NCI-H524 treated with DMSO at 0.1 percent for 48 hours (cell line): Measurements from ENCODE around the gene SLC10A4.
"Not testable (repeated sequence)": the region's sequence is repeated elsewhere in the genome, so short reads cannot be mapped to it uniquely, and the experiment has no call there.

Experiments used
- DNase-seq: peaks from one replicate; lab custom pipeline; 2025; lab: John Stamatoyannopoulos, UW

The SLC10A4 gene

DNA sequence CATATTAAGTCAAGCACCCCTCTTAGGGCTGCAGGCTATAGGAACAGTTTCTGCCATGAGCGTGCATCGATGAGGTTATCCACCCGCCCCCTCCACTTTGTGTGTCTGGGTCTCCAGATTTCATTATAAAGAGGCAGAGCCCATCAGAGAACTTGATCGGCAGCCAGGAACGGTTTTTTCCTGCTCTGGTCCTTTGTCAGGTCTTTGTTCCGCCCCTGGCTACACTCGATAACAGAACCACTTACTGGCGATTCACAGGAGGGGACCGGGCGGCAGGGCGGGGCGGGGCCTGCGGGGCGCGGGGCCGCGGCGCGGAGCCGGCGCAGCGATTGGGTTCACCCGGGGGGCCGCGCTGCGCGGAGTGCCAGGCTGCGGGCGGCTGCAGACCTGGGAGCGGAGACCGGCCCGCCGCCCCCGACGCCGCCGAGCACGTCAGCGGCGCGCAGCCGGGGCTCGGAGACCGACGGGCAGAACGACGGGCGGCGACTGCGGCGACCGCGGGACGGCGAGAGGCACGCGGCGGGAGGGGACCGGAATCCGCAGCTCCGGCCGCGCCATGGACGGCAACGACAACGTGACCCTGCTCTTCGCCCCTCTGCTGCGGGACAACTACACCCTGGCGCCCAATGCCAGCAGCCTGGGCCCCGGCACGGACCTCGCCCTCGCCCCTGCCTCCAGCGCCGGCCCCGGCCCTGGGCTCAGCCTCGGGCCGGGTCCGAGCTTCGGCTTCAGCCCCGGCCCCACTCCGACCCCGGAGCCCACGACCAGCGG lies at the start of gene SLC10A4:
Gene SLC10A4 (plus strand): TSS at position 338 of the 771 bp plus-strand sequence. CDS start 219 bp downstream, at position 557.
- no peak for DNase-seq

DNA sequence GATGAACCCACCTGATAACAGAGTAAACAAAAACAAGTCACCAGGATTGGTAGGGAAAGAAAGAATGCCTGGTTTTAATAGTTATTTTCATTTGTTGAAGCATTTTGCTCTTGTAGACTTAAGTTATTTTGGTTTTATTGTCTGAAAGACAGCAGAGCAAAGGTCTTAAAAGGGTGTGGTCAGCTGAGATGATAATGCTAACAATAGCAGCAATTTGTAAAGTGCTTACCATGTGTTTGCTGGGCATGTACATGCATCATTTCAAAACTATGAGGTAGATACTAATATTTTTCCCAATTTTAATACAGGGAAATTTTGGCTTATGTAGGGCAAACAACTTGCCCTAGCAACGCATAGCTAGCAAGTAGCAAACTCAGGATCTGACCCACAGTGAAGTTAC lies 46.8 kb upstream of the SLC10A4 start:
- no peak for DNase-seq

DNA sequence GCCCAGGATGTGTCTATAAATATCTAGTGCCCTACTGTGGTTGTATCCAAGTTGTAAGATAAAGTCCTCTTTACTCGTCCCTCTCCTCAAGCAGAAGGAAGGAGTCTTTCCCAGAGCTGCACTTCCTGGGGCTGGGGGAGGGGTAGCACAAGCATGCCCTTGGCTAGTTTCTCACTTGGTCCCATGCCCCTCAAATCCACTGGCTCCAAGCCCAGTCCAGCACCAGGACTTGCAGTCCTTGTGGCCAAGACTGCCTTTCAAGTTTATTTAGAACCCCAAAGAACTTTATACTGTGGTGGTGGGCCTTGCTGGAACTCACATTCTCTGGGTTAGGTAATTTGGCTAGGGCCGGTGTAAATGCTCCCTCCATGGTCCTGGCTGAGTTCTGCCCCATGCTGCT lies 43.2 kb upstream of the SLC10A4 start:
- no peak for DNase-seq

GRCh38 chr4:48440914-48441313 lies 42.2 kb upstream of the SLC10A4 start:
- not testable (repeated sequence) for DNase-seq

GRCh38 chr4:48445704-48446103 lies 37.4 kb upstream of the SLC10A4 start:
- no peak for DNase-seq

- DNase-seq, result no peak
These were observed 36.5 kb upstream of the SLC10A4 start for GRCh38 chr4:48446642-48447041.

GRCh38 chr4:48449151-48449550 lies 34.0 kb upstream of the SLC10A4 start:
- no peak for DNase-seq

GRCh38 chr4:48450740-48451139 lies 32.4 kb upstream of the SLC10A4 start:
- no peak for DNase-seq

DNA sequence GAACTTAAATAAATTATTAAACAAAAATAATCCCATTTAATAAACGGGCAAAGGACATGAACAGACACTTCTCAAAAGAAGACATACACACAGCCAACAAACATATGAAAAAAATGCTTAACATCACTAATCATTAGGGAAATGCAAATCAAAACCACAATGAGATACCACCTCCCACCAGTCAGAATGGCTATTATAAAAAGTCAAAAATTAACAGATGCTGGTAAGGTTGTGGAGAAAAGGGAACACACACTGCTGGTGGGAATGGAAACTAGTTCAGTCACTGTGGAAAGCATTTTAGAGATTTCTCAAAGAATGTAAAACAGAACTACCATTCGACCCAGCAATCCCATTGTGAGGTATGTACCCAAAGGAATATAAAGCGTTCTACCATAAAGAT lies 31.5 kb upstream of the SLC10A4 start:
- DNase-seq, result not testable (repeated sequence)

GRCh38 chr4:48454591-48454990 lies 28.6 kb upstream of the SLC10A4 start:
- no peak for DNase-seq

GRCh38 chr4:48461000-48461399 lies 22.1 kb upstream of the SLC10A4 start:
- DNase-seq, result no peak

DNA sequence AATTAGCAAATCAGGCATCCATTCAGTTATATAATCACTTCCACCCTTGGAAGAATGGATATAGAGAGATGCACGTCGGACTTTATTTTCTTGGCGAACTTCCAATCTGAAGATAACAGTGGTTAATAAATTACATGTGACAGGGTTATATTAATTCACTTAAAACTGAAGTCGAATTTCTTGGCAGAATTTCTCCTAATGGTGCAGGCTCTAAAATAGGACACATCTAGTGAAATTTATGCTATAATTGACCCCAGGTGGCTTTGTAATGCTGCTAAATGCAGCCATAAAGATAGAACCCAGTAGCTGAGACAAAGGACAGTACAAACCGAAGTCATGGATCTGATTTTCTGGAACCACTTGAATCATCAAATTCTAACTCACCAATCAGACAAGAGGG lies 20.8 kb upstream of the SLC10A4 start:
- DNase-seq, result no peak

DNA sequence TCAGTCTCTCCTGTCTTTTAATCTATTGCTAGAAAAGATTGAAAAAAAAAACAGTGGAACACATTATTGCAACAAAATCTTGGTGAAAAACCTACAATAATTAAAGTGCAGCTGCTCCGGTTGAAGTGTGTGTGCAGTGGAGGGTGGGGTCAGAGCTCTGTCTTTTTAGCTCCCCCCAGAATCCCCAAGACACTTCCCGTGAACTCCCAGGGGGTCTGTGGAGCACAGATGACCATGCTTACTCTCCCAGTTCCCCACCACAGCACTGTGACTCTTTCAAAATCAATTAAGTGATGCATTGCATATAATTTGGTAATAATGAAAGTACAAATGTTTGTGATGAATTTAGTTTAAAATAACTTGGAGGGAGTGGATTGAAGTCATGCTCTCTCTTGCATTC lies 15.7 kb upstream of the SLC10A4 start:
- no peak for DNase-seq

GRCh38 chr4:48467891-48468290 lies 15.3 kb upstream of the SLC10A4 start:
- no peak for DNase-seq

- no peak for DNase-seq
These were observed 13.0 kb upstream of the SLC10A4 start for GRCh38 chr4:48470137-48470536.

DNA sequence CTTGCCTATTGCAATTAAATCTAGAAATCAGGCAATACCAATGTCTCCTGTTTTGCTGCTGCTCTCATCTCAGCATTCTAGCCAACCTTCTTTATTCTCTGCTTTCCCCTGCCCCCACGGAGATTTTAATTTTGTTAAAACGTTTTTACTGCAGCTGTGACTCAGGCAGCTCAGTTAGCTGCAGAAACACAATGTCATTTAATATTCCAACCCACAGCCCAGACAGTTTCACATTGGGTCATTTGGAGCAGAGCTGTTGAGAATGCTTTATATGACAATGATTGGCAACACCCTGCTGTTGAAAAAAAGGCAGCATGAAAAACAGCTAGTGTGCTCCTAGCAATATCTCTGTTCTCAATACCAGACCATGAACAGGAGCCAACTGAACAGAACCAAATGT lies 12.6 kb upstream of the SLC10A4 start:
- no peak for DNase-seq

DNA sequence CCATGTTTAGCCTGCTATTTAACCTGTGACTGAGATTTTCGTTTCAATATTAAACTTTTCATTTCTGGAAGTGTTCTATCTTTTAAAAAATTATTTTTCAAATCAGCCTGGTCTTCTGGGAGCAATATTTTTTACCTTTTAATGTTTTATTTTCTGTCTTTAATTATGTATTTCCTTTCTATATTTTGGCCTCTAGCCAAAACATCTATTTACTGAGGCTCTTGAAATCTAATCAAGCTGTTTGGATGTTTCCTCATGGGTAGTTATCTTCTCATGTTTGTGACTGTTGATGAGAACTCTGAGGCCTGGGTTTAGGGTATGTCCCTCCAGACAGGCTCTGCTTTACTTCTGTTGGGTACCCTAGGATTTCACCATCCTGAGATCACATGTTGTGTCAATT lies 10.3 kb upstream of the SLC10A4 start:
- DNase-seq, result no peak

GRCh38 chr4:48475770-48476169 lies 7.4 kb upstream of the SLC10A4 start:
- DNase-seq, result no peak

DNA sequence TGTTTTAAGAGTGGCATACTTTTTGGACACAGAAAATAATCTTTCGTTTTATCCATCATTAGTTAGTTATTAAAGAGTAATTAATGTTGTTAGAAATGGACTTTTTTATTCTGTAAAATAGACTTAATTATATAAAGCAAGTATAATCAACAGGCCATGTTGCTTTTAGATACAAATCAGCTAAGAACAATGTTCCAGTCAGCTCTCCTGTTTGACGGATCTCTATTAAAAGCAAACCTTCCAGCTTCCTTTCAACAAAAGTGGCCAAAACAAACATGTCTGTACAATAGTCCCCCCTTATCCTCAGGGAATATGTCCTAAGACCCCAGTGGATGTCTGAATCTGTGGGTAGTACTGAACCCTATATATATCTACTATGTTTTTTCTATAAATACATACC lies 4.9 kb upstream of the SLC10A4 start:
- DNase-seq, result no peak

GRCh38 chr4:48481581-48481980 lies 1.6 kb upstream of the SLC10A4 start:
- DNase-seq, result no peak

DNA sequence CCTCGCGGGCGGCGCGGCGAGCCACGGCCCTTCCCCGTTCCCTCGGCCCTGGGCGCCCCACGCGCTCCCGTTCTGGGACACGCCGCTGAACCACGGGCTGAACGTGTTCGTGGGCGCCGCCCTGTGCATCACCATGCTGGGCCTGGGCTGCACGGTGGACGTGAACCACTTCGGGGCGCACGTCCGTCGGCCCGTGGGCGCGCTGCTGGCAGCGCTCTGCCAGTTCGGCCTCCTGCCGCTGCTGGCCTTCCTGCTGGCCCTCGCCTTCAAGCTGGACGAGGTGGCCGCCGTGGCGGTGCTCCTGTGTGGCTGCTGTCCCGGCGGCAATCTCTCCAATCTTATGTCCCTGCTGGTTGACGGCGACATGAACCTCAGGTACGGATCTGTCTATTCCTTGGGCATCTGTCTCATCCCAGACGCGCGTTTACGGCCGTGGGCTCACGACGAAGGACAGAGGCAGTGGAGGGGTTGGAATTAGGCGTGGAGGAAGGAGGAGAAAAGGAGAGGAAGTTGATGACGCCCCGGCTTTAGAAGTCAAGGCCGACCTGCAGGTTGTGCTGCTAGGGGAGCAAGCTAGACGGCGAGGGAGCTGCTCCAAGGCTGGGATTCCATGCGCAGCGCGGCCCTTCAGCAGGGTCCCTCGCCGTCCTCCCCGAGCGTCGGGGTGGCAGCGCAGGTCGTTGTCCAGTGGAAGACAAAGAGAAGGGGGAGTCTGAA lies 792 bp downstream of the SLC10A4 start:
- DNase-seq, result no peak

DNA sequence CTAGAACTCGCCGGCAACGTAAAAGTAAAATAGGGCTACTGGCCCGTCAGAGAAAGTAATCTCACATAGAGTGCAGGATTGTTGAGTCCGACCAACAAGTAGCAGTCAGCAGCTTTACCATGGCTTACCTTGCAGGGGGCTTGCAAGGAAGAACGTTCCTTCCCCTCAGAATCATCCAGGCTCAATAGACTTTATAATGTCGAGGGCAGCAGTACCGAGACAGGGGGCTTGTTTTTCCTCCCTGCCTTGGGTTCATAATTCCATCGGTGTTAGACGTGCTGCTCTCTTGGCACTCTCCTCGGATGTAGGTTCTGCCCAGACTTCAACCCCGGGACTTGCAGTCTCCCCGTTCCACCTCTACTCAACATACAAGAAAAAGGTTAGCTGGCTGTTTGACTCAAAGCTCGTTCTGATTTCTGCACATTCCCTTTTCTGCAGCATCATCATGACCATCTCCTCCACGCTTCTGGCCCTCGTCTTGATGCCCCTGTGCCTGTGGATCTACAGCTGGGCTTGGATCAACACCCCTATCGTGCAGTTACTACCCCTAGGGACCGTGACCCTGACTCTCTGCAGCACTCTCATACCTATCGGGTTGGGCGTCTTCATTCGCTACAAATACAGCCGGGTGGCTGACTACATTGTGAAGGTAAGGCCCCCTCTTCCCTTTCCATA lies 1.5 kb downstream of the SLC10A4 start:
- no peak for DNase-seq

GRCh38 chr4:48489683-48490011 lies 6.5 kb downstream of the SLC10A4 start:
- DNase-seq, result no peak
